T1000 (cell line): ENCODE measurements around the gene BRSK2.
"Not testable (repeated sequence)": the region's sequence is repeated elsewhere in the genome, so short reads cannot be mapped to it uniquely, and the experiment has no call there.

Experiments used
- DNase-seq: peaks from one replicate; lab custom pipeline; 2025; ENCODE audit warnings: mixed read lengths; lab: John Stamatoyannopoulos, UW

BRSK2 gene

GRCh38 chr11:1389932-1390568, at the start of gene BRSK2:
BRSK2 (plus strand) TSS chr11:1389934; CDS start chr11:1390285, 351 bp downstream.
- DNase-seq, result no peak

DNA sequence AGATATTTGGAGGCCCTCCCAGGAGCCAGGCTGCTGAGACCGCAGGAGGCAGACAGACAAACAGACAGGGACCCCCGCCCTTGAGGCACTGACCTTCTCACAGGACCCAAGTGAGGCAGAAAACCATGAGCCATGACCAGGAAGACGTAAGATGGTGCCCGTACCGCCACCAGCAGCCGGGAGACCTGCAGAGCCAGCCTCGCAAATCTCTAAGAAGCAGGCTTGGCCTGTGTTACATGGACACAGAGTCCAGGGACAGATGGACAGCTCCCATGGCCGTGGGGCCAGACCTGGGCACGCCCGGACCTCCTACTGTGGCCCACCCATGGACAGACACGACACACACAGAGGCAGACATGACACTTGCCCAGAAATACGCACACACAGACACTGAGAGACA, 49.6 kb upstream of the BRSK2 start:
- DNase-seq, result no peak

- DNase-seq, result not testable (repeated sequence)
Measured at GRCh38 chr11:1341226-1341625, 48.5 kb upstream of the BRSK2 start.

GRCh38 chr11:1341928-1342524, 47.7 kb upstream of the BRSK2 start:
- no peak for DNase-seq

- no peak for DNase-seq
Measured at GRCh38 chr11:1342946-1343345, 46.8 kb upstream of the BRSK2 start.

DNA sequence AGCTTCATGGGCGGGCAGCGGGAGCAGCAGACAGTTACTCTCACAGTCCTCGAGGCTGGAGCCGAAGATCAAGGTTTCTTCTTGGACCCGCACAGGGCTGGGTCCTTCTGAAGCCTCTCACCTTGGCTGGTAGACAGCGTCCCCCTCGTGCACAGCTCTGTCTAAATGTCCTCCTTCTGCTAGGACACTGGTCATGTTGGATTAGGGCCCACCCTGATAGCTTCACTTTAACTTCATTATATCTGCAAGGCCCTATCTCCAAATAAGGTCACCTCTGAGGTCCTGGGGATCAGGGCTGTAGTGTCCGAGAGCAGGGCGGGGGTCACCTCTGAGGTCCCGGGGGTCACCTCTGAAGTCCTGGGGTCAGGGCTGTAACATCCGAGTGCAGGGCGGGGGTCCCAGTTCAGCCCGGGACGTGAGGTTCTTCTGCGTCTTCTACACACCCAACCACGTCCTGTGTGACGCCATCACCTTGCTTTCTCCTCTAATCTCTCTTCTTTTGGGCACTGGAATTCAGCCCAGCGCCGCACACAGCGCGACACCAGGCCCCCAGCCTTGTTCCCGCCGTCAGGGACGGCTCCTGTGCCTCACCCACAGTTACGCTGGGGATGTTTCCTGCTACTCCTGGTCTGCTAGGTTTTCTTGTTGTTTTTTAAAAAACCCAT, 46.2 kb upstream of the BRSK2 start:
- DNase-seq, result no peak

- DNase-seq, result no peak
Measured at GRCh38 chr11:1344056-1344635, 45.6 kb upstream of the BRSK2 start.

GRCh38 chr11:1345737-1346513, 43.8 kb upstream of the BRSK2 start:
- no peak for DNase-seq

DNA sequence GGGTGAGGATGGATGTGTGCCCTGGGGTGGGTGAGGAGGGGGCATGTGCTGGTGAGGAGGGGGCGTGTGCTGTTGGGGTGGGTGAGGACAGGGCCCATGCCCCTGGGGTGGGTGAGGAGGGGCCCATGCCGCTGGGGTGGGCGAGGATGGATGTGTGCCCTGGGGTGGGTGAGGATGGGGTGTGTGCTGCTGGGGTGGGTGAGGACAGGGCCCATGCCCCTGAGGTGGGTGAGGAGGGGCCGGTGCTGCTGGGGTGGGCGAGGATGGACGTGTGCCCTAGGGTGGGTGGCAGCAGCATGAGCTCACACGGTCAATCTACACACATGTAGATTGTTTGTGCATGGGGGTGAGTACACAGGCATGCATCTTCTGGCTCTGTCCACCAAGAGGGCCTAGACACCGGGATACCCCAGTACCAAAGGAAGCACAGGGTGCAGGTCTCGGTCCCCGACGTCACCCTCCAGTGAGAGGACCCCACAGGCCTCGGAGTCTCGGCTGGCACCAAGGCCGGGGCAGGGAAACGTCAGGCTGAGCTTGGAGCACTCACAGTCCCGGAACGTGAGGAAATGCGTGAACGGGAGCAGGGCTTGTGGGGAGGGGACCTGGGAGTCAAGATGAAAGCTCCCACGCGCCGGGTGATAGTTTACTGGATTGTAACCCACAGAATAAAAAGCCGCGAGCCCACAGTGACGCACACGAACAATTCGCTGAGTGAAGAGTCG, 42.9 kb upstream of the BRSK2 start:
- no peak for DNase-seq

- DNase-seq, result not testable (repeated sequence)
Measured at GRCh38 chr11:1347411-1347999, 42.2 kb upstream of the BRSK2 start.

DNA sequence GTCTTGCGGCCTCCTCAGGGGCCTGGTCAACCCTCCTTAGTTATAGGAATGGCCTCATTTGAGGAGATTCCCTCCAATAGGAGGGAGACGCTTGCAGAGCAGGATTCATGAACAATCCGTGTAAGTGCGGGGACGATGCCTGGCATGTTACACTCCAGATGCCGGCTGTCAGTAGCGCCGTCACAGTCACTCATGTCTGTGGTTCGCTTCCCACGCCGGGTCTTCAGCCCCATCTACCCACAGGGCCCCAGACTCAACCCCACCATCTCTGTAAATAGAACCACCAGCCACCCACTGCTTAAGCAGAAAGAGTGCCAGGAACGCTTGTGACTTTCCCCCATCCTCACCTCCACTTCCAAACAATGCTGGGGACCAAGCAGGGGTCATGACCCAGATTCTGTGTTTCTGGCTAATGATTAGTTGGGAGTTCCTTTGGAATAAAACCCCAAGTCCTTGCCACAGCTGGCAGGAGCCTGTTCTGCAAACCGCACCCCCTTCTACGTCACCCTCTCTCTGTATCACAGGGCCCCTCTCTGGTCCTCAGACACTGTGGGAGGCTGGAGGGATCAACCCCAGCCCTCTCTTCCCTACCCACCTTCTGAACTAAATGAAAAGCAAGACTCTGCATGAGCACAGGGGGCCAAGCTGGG, 41.5 kb upstream of the BRSK2 start:
- DNase-seq, result no peak

- DNase-seq, result no peak
Measured at GRCh38 chr11:1348796-1349326, 40.9 kb upstream of the BRSK2 start.

GRCh38 chr11:1349327-1350041, 40.2 kb upstream of the BRSK2 start:
- DNase-seq, result no peak

DNA sequence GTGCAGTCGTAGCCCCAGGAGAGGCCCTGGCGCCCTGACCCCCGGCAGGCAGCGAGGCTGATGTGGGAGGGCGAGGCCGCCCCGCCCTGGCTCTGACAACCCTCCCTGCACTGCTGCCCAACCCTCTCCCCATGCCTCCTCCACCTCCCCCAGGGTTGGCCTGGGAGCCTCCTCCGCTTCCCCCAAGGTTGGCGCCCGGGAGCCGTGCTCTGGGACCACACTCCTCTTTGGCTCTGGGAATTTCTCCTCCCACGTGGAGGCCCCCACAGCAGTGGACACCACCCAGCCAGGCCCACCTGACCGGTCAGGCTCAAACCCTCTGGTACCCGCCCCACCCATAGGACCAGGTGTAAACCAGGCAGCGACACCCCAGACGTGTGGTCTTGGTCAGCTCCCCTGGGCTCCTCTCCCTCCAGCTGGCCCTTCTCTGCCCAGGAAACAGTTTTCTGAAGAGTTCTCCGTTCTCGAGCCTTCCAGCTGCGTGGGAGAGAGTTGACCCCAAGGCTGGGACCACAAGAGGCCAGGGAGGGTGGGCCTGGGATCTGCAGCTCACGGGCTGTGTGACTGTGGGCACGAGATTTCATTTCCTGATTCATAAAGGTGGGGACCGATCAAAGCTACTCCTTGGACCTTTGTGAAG, 39.5 kb upstream of the BRSK2 start:
- DNase-seq, result no peak

DNA sequence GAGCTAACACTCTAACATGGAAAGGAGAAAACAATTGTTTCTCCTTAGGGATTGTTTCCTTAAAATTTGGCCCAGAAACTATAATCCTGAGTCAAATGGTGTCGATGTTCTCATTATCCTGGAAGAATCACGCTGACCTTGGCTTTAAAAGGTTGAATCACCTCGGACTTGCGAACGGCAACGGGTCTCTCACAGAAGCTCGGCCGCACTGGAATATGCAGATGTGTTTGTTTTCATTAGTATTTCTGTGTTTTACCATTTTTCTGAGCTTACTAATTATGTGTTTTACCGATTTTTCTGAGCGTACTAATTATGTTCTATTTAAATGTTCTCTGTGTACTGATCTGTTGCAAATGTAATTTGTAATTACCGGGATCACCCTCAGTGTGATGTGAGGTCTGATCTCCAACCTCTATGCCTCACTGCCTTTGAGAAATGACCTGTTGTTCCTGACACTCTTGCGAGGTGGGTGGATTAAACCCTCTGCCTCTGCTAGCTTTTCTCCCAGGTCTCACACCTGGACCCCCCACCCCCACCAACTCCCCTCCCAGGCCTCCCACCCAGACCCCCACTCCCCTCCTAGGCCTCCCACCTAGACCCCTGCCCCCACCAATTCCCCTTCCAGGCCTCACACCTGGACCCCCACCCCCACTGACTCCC, 38.3 kb upstream of the BRSK2 start:
- DNase-seq, result no peak

GRCh38 chr11:1352696-1353382, 36.9 kb upstream of the BRSK2 start:
- no peak for DNase-seq

DNA sequence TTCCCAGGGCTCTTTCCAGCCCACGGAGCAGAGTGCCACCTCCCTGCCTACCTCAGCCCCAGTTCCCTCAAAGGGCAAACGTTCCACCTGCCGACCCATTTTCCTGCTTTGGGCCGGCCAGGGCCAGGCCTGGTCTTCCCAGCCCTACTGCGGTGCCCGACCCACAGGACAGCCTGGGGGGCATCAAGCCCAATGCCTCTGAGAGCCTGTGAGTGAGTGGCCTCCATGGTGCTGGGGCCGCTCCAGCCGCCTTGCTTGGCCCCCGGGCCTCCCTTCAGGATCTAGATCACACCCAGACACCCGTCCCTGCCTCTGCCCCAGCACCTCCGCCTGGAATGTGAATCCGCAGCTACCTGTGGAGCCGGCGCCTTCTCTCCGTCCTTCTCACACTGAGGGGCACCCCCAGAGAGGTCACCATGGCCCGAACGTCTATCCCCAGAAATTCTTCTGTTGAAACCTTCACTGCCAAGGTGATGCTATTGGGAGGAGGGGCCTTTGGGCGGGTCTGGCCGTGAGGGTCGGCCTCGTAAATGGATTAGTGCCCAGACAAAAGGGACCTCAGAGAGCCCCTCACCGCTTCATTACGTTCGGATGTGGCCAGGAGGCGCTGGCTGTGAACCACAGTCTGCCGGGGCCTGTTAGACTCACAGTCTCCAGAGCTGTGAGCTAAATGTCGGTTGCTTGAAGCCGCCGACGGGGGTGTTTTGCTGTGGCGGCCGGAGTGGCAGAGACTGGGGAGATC, 36.2 kb upstream of the BRSK2 start:
- no peak for DNase-seq
